Suprapubic skin (tissue), 4 donors: ENCODE results near the gene ICOS.

ENCODE experiments used
- EP300 ChIP-seq: sonication (generic); formaldehyde crosslinking; IDR thresholded peaks from one replicate; pipeline ENCODE4 v1.6.1; 2017; ENCODE audit warnings: antibody characterized with exemption
- POLR2A ChIP-seq, 2 donors: fragments of 450-650 bp; IDR thresholded peaks; one replicate each; pipeline ENCODE4 v1.6.1; 2017; ENCODE audit warnings: antibody characterized with exemption in 2 of 2, mild to moderate bottlenecking in 2 of 2, moderate library complexity in 2 of 2
- POLR2AphosphoS5 ChIP-seq, 3 donors: sonication (generic); formaldehyde crosslinking; IDR thresholded peaks; one replicate each; pipeline ENCODE4 v1.6.1; 2017; ENCODE audit warnings: antibody characterized with exemption in 3 of 3
- TF ChIP-seq, protein P1 (sequence below), 2 donors: fragments of 200-600 bp in 1 of 2; fragments of 450-650 bp in 1 of 2; sonication (generic) in 1 of 2; IDR thresholded peaks; one replicate each; pipeline ENCODE4 v1.5.1; 2016 to 2019; ENCODE audit warnings: antibody characterized with exemption in 2 of 2, mild to moderate bottlenecking in 1 of 2, moderate library complexity in 1 of 2

DNA sequence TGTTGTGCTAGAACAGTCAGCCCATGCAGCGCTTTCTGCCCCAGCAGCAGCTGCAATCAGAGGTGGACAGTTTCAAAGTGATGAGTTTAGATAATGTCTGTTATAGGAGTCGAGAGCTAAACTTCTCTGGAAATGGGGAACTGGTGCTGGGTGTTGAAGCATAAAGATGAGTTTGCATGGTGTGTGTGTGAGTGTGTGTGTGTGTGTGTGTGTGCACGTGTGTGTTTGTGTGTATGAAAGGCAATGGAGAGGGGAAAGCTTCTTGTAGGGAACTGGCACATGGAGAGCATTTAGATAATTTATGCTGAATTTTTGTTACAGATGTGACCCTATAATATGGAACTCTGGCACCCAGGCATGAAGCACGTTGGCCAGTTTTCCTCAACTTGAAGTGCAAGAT is 22.7 kb downstream of the ICOS start:
- TF ChIP-seq, protein P1, sequence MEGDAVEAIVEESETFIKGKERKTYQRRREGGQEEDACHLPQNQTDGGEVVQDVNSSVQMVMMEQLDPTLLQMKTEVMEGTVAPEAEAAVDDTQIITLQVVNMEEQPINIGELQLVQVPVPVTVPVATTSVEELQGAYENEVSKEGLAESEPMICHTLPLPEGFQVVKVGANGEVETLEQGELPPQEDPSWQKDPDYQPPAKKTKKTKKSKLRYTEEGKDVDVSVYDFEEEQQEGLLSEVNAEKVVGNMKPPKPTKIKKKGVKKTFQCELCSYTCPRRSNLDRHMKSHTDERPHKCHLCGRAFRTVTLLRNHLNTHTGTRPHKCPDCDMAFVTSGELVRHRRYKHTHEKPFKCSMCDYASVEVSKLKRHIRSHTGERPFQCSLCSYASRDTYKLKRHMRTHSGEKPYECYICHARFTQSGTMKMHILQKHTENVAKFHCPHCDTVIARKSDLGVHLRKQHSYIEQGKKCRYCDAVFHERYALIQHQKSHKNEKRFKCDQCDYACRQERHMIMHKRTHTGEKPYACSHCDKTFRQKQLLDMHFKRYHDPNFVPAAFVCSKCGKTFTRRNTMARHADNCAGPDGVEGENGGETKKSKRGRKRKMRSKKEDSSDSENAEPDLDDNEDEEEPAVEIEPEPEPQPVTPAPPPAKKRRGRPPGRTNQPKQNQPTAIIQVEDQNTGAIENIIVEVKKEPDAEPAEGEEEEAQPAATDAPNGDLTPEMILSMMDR (IDR thresholded peaks at IDR 0.05), result no peak
- TF ChIP-seq POLR2A (IDR thresholded peaks at IDR 0.05), result no peak
- no peak for TF ChIP-seq POLR2AphosphoS5 (IDR thresholded peaks at IDR 0.05)
- no peak for TF ChIP-seq EP300
